Stomach smooth muscle (tissue), 2 donors: ENCODE results near the gene SLC4A9.

Experiments used
- H3K27ac ChIP-seq: one replicate; pipeline ENCODE4 v1.7.0; 2013; ENCODE audit warnings: mild to moderate bottlenecking, low read length, inconsistent platforms
- H3K27me3 ChIP-seq, 2 donors: one replicate each; pipeline ENCODE4 v1.7.0; 2013; ENCODE audit warnings: low read length in 2 of 2; ENCODE audit not compliant: insufficient read depth in 2 of 2, control insufficient read depth in 1 of 2
- H3K36me3 ChIP-seq, 2 donors: one replicate each; pipeline ENCODE4 v1.7.0; 2013; ENCODE audit warnings: low read length in 2 of 2; ENCODE audit not compliant: control insufficient read depth in 2 of 2, insufficient read depth in 2 of 2
- H3K4me1 ChIP-seq: one replicate; pipeline ENCODE4 v1.7.0; 2013; ENCODE audit warnings: low read length; ENCODE audit not compliant: control insufficient read depth, insufficient read depth
- H3K4me3 ChIP-seq, 2 donors: one replicate each; pipeline ENCODE4 v1.7.0; 2013; ENCODE audit warnings: low read length in 2 of 2
- H3K9ac ChIP-seq, 2 donors: one replicate each; pipeline ENCODE4 v1.7.0; 2013; ENCODE audit warnings: low read length in 2 of 2, mild to moderate bottlenecking in 1 of 2
- H3K9me3 ChIP-seq, 2 donors: one replicate each; pipeline ENCODE4 v1.7.0; 2013; ENCODE audit warnings: low read length in 2 of 2; ENCODE audit not compliant: control insufficient read depth in 2 of 2
- donor health status: healthy.
- donor health status: Pancreatic carcinoma.

Gene SLC4A9

GRCh38 chr5:140371356-140372151 lies 11.6 kb downstream of the SLC4A9 start:
- Histone ChIP-seq H3K36me3 (no peaks in the 10 kb centered on the region), H3K4me3 (no peak overlapping the region), H3K9me3 (no peaks in the 10 kb centered on the region), H3K27ac (no peak overlapping the region), H3K9ac (no peak overlapping the region), H3K27me3 (no peaks in the 10 kb centered on the region), H3K4me1 (peaks cover 8% of the 10 kb centered on the region)

GRCh38 chr5:140372971-140373487 lies 13.0 kb downstream of the SLC4A9 start:
- Histone ChIP-seq H3K36me3 (no peaks in the 10 kb centered on the region), H3K9ac (peak overlapping the region in 1 of 2 donors; percentile 36), H3K4me3 (peak overlapping the region in 1 of 2 donors; percentile 15), H3K27ac (no peak overlapping the region), H3K4me1 (peaks cover 8% of the 10 kb centered on the region), H3K9me3 (no peaks in the 10 kb centered on the region), H3K27me3 (no peaks in the 10 kb centered on the region)

- Histone ChIP-seq H3K36me3 (no peaks in the 10 kb centered on the region), H3K4me1 (no peaks in the 10 kb centered on the region), H3K27me3 (no peaks in the 10 kb centered on the region), H3K27ac (no peak overlapping the region), H3K9ac (no peak overlapping the region), H3K4me3 (no peak overlapping the region), H3K9me3 (no peaks in the 10 kb centered on the region)
These were observed 21.4 kb downstream of the SLC4A9 start for GRCh38 chr5:140381351-140381750.

- H3K27me3 ChIP-seq = no peaks in the 10 kb centered on the region
- H3K9me3 ChIP-seq = no peaks in the 10 kb centered on the region
- no peak overlapping the region for H3K27ac ChIP-seq
- H3K4me1 ChIP-seq = no peaks in the 10 kb centered on the region
- H3K36me3 ChIP-seq = no peaks in the 10 kb centered on the region
- no peak overlapping the region for H3K4me3 ChIP-seq
- H3K9ac ChIP-seq = no peak overlapping the region
These were observed 22.0 kb downstream of the SLC4A9 start for GRCh38 chr5:140381972-140382371.

GRCh38 chr5:140382866-140383265 lies 22.9 kb downstream of the SLC4A9 start:
- Histone ChIP-seq H3K4me1 (no peaks in the 10 kb centered on the region), H3K4me3 (no peak overlapping the region), H3K9ac (no peak overlapping the region), H3K27me3 (no peaks in the 10 kb centered on the region), H3K36me3 (no peaks in the 10 kb centered on the region), H3K9me3 (no peaks in the 10 kb centered on the region), H3K27ac (no peak overlapping the region)

- Histone ChIP-seq H3K4me1 (no peaks in the 10 kb centered on the region), H3K27me3 (no peaks in the 10 kb centered on the region), H3K9me3 (no peaks in the 10 kb centered on the region), H3K36me3 (no peaks in the 10 kb centered on the region), H3K27ac (no peak overlapping the region), H3K9ac (no peak overlapping the region), H3K4me3 (no peak overlapping the region)
These were observed 23.3 kb downstream of the SLC4A9 start for GRCh38 chr5:140383300-140383699.

- H3K9ac ChIP-seq = no peak overlapping the region
- no peaks in the 10 kb centered on the region for H3K36me3 ChIP-seq
- no peaks in the 10 kb centered on the region for H3K4me1 ChIP-seq
- H3K27me3 ChIP-seq = no peaks in the 10 kb centered on the region
- H3K4me3 ChIP-seq = no peak overlapping the region
- H3K27ac ChIP-seq = no peak overlapping the region
- H3K9me3 ChIP-seq = no peaks in the 10 kb centered on the region
These were observed 28.1 kb downstream of the SLC4A9 start for GRCh38 chr5:140388052-140388451.

- no peaks in the 10 kb centered on the region for H3K27me3 ChIP-seq
- no peaks in the 10 kb centered on the region for H3K9me3 ChIP-seq
- no peak overlapping the region for H3K9ac ChIP-seq
- no peak overlapping the region for H3K27ac ChIP-seq
- no peaks in the 10 kb centered on the region for H3K4me1 ChIP-seq
- no peaks in the 10 kb centered on the region for H3K36me3 ChIP-seq
- H3K4me3 ChIP-seq = no peak overlapping the region
These were observed 31.3 kb downstream of the SLC4A9 start for GRCh38 chr5:140391312-140391711.

- H3K27ac ChIP-seq = no peak overlapping the region
- no peaks in the 10 kb centered on the region for H3K27me3 ChIP-seq
- H3K9me3 ChIP-seq = no peaks in the 10 kb centered on the region
- no peaks in the 10 kb centered on the region for H3K36me3 ChIP-seq
- H3K4me3 ChIP-seq = no peak overlapping the region
- no peak overlapping the region for H3K9ac ChIP-seq
- H3K4me1 ChIP-seq = no peaks in the 10 kb centered on the region
These were observed 31.7 kb downstream of the SLC4A9 start for GRCh38 chr5:140391732-140392131.

- H3K27ac ChIP-seq = no peak overlapping the region
- H3K9ac ChIP-seq = no peak overlapping the region
- H3K27me3 ChIP-seq = no peaks in the 10 kb centered on the region
- no peaks in the 10 kb centered on the region for H3K4me1 ChIP-seq
- no peak overlapping the region for H3K4me3 ChIP-seq
- no peaks in the 10 kb centered on the region for H3K36me3 ChIP-seq
- no peaks in the 10 kb centered on the region for H3K9me3 ChIP-seq
These were observed 33.7 kb downstream of the SLC4A9 start for GRCh38 chr5:140393738-140394137.

- H3K27me3 ChIP-seq = no peaks in the 10 kb centered on the region
- no peaks in the 10 kb centered on the region for H3K9me3 ChIP-seq
- H3K36me3 ChIP-seq = no peaks in the 10 kb centered on the region
- H3K4me1 ChIP-seq = peaks cover 11% of the 10 kb centered on the region
- no peak overlapping the region for H3K4me3 ChIP-seq
- no peak overlapping the region for H3K9ac ChIP-seq
- no peak overlapping the region for H3K27ac ChIP-seq
These were observed 38.4 kb downstream of the SLC4A9 start for GRCh38 chr5:140398379-140398811.
